Neural crest cell (in vitro differentiated cells): ENCODE data around the gene EXOC4. TPM values are rescaled to one million over a fixed set of nuclear protein-coding genes. Genes with fewer than 3 reads are reported as not detected.

Source experiments
- DNase-seq: peaks from one replicate; pipeline ENCODE4 v3.0.0; 2021; ENCODE audit warnings: low read depth, mixed read lengths, low spot score
- H3K27ac Mint-ChIP-seq: one replicate; pipeline ENCODE4 v1.8.0; 2021; ENCODE audit warnings: mild to moderate bottlenecking, mixed read lengths; ENCODE audit not compliant: unreplicated experiment
- H3K27me3 Mint-ChIP-seq: 2 replicates; pipeline ENCODE4 v1.8.0; 2021; ENCODE audit warnings: low read depth, mild to moderate bottlenecking, mixed read lengths
- H3K36me3 Mint-ChIP-seq: 2 replicates; pipeline ENCODE4 v1.8.0; 2021; ENCODE audit warnings: low read depth, mild to moderate bottlenecking, mixed read lengths
- H3K4me1 Mint-ChIP-seq: 2 replicates; pipeline ENCODE4 v1.8.0; 2021; ENCODE audit warnings: mixed read lengths
- H3K4me3 Mint-ChIP-seq: one replicate; pipeline ENCODE4 v1.8.0; 2021; ENCODE audit warnings: mild to moderate bottlenecking, mixed read lengths
- H3K9me3 Mint-ChIP-seq: 2 replicates; pipeline ENCODE4 v1.8.0; 2021; ENCODE audit warnings: mixed read lengths
- CTCF ChIP-seq: fragments of 200-600 bp; sonication (generic); conservative IDR thresholded peaks from 2 replicates; pipeline ENCODE4 v1.5.0; 2021; ENCODE audit warnings: antibody characterized with exemption, mild to moderate bottlenecking
- total RNA-seq: library from RNA; stranded (reverse); gene quantifications from 2 replicates; pipeline ENCODE4 v1.2.1, GENCODE V29; 2021

EXOC4 gene
- total RNA-seq, 1 donor from 2014 or later, result 79.7 TPM

GRCh38 chr7:133727476-133728214, 474.8 kb downstream of the EXOC4 start:
- no peaks in the 10 kb centered on the region for H3K27me3 Mint-ChIP-seq
- H3K4me1 Mint-ChIP-seq, result peaks cover 6% of the 10 kb centered on the region
- DNase-seq, result no peak
- H3K36me3 Mint-ChIP-seq, result peaks cover 3% of the 10 kb centered on the region
- no peak overlapping the region for H3K27ac Mint-ChIP-seq
- TF ChIP-seq CTCF, result no peak
- H3K9me3 Mint-ChIP-seq, result no peaks in the 10 kb centered on the region
- H3K4me3 Mint-ChIP-seq, result no peak overlapping the region

GRCh38 chr7:133730360-133730759, 477.5 kb downstream of the EXOC4 start:
- H3K4me3 Mint-ChIP-seq, result no peak overlapping the region
- H3K4me1 Mint-ChIP-seq, result peaks cover 6% of the 10 kb centered on the region
- DNase-seq, result no peak
- no peak overlapping the region for H3K27ac Mint-ChIP-seq
- no peaks in the 10 kb centered on the region for H3K27me3 Mint-ChIP-seq
- H3K36me3 Mint-ChIP-seq, result peaks cover 3% of the 10 kb centered on the region
- no peak for TF ChIP-seq CTCF
- H3K9me3 Mint-ChIP-seq, result no peaks in the 10 kb centered on the region

DNA sequence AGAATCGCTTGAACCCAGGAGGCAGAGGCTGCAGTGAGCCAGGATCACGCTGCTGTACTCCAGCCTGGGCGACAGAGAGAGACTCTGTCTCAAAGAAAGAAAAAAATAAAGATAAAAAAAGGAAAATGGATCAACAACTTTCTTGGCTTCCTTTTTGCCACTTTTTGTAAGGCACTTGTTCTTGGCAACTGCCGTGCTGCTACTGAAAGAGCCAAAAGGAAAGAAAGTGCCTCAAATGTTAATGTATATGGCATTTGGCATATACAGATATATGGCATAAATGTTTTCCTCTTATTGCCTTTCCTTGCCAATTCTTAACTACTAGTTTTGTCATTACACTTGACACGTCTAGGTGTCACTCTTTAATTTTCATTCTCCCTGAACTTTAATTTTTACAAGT, 480.5 kb downstream of the EXOC4 start:
- no peak for TF ChIP-seq CTCF
- no peak overlapping the region for H3K27ac Mint-ChIP-seq
- no peaks in the 10 kb centered on the region for H3K27me3 Mint-ChIP-seq

DNA sequence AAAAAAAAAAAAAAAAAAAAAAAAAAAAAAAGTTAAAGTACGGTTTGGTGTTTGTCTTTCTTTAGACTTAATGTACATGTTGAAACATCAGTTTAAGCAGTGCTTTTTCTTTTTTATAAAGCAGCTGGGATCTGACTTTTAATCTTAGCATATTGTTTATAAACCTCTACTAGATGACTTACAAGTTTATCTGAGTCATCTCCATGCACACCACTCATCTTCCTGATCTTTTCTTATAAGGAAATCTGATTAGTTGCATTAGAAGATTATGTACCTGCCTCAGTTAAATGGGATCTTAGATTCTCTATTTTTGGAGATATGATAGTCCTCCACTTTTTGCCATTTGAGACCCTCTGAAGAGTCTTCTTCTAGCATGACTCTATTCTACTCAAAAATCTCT, 482.3 kb downstream of the EXOC4 start:
- no peak for TF ChIP-seq CTCF
- H3K36me3 Mint-ChIP-seq, result peaks cover 3% of the 10 kb centered on the region
- H3K9me3 Mint-ChIP-seq, result no peaks in the 10 kb centered on the region
- no peaks in the 10 kb centered on the region for H3K4me1 Mint-ChIP-seq
- no peak overlapping the region for H3K27ac Mint-ChIP-seq
- no peak for DNase-seq
- no peaks in the 10 kb centered on the region for H3K27me3 Mint-ChIP-seq
- no peak overlapping the region for H3K4me3 Mint-ChIP-seq

More for the DNA sequence above, 480.5 kb downstream of the EXOC4 start:
- Mint-ChIP-seq H3K4me3 (no peak overlapping the region), H3K36me3 (peaks cover 3% of the 10 kb centered on the region), H3K9me3 (no peaks in the 10 kb centered on the region), H3K4me1 (peaks cover 6% of the 10 kb centered on the region)
- no peak for DNase-seq

- no peak for TF ChIP-seq CTCF
- DNase-seq, result no peak
- Mint-ChIP-seq H3K27ac (no peak overlapping the region), H3K9me3 (no peaks in the 10 kb centered on the region), H3K4me3 (no peak overlapping the region), H3K27me3 (no peaks in the 10 kb centered on the region), H3K36me3 (no peaks in the 10 kb centered on the region), H3K4me1 (peaks cover 9% of the 10 kb centered on the region)
Observed at GRCh38 chr7:133739817-133740216, 486.9 kb downstream of the EXOC4 start.
